ENCODE measurements around the gene PHKB.
"Not testable (repeated sequence)": the region's sequence is repeated elsewhere in the genome, so short reads cannot be mapped to it uniquely, and the experiment has no call there.

Gene PHKB

DNA sequence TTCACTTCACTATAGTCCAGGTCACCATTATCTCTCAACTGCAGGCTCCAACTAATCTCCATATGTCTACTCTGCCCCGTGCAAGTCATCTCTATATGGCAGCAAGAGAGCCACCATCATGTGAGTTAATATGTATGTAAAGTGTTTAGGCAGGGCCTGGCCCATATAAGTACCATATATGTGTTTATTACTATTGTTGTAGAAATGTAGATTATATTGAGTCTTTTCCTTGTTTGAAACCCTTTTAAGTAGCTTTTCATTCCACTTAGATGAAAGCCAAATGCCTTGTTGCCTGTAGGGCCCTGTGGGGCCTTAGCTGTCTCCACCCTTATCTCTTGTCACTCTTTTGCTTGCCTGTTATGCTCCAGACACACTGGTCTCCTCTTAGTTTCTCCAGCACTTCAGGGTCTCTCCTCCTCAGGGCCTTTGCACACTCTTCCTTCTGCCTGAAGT is 164.0 kb downstream of the PHKB start:
- DNase-seq (ENCODE audit: low spot score), result no peak

DNA sequence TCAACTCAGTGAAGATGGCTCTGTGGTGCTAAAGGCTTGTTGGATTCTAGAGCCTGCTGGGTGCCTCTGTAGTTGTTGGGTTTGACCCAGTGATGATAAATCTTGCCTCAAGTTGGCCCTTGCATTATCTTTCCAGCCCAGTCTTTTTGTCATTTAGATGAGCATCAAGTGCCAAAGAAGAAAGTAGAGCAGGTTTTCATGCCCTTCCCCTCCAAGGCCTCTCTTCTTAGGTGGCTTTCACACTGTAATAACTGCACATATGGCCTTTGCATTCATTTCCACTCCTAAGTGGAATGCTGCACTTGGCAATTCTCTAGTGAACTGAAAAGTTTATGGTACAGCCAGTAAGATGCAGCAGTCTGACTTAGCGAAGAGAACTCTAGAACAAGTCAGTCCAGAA is 165.1 kb downstream of the PHKB start:
- DNase-seq (ENCODE audit: low spot score), result no peak

DNA sequence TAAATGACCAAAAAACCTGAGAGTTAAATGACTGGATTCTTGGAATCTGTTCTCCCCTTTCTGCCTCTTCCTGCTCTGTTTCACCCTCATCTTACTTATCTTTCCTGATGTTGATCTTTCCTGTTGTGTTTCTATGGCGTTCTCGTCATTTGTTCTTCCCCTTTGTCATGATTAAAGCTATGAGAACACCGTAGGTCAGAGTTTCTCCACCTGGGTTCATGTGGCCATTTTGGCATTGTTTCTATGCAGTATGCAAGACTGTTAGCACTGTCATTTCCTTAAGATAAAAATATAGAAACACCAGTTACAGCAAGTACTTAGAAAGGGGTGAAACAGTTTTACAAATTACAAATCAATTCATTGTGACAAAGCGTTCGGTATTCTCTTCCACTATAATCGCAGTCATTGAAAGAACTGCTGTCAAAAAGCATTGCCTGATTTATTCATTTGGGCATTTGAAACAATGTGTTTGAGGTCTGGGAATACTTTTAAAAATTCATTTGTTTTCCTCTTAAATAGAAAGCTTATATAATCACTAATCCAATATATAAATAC is 166.0 kb downstream of the PHKB start:
- DNase-seq (ENCODE audit: low spot score), result no peak

DNA sequence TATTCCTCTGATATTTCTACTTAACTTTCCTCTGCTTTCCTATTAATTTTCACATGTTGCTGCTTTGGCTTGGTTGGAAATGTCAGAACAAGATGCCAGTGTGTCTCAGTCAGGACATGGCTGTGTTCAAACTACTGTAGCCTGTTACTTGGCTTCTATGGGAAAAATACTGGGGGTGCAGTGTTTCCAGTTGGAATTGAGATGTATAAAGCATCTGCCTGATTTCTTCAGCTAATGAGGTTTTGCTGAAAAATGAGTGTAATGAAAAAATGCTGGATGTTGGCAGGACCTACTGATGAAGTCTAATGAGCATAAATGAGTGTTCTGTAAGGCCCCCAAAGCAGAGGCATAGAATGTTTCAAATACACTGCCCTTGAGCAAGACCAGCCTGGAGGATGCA is 166.6 kb downstream of the PHKB start:
- DNase-seq (ENCODE audit: low spot score), result no peak

DNA sequence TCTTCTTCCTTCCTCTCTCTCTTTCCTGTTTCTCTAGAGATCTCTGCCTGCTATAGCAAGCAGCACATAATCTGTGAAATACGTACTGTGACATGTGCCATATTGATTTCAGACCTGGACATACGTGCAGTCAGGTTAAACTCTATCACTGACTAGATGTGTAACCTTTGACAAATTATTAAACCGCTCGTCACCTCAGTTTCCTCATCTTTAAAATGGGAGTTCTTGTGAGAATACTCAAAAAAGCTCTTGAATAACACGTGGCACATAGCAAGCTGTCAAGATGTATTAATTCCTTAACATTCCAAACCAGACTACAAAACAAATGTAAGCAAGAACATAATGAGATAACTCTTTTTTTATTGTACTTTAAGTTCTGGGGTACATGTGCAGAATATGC is 170.0 kb downstream of the PHKB start:
- DNase-seq (ENCODE audit: low spot score), result no peak

DNA sequence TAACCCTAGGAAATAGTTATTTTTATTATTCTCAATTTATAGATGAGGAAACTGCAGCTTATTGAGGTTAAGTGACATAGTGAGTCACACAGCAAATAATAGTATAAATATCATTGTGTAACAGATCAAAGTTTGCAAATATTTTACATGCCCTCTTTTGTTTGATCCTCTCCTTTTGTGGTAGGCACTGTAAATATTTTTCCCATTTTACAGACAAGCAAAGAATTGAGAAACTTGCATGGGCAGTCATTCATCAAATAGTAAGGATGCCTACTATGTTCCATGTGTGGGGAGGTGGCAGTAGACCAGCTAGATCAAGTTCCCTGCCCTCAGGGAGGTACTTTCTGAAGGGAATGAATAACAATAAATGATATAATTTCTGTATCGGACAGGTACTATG is 173.0 kb downstream of the PHKB start:
- DNase-seq (ENCODE audit: low spot score), result no peak

DNA sequence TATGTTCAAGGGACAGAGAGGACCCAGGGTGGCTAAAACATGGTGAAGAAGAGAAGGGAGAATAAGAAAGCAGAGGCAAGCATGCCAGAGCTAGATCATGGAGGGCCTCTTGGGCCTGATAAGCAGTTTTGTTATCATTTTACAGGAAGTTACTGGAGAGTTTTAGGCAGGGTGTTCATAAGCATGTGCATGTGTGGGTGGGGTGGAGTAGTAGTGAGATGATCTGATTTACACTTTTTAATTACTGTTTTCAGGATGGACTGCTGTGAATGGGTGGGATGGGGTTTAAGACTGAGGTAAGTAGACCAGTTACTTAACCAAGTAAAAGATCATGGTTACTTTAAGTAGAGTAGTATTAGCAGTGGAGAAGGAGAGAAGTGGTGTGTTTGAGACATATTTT is 173.6 kb downstream of the PHKB start:
- DNase-seq (ENCODE audit: low spot score), result no peak

DNA sequence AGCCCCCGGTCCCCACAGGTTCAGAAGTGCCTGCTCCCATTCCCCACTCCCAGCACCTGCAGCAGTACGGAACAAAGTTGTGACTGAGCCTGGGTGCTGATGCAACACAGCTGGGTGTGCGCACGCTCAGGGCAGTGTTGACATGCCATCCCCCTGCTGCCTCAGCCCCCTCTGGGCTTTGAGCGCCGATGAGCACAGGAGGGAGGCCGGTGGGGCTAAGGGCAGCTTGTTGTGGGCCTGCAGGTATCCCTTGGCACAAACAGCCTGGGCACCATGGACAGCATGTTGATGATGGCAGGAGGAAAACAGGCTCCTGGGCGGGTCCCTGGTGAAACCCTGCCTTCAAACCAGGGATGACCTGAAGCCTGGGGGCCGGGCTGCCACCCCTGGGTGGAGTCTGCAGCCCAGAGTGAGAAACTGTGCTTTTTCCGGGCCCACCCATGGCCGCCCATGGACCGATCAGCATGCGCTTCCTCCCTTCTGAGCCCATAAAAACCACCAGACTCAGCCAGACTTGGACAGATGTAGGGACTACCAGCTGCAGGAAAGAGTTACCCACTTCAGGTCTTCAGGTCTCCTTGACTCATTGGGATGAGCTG is 175.5 kb downstream of the PHKB start:
- no peak for DNase-seq (ENCODE audit: low spot score)

DNA sequence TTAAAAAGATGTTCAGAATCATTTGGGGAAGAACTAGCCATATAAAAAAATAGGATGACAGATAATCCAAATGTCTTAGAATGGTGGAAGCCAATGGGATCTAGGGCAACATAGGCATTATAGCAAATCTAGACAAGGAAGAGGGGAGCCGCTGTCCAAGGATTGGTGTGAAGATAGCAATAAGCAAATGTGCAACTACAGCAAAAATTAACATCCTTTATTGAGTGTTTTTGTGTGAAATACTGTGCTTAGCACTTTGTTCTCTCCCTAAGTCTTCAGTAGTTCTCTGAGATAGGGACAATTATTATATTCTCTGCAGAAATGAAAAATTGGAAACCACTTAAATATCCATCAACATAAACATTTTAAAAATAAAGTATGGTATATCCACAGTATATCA is 177.0 kb downstream of the PHKB start:
- no peak for DNase-seq (ENCODE audit: low spot score)

DNA sequence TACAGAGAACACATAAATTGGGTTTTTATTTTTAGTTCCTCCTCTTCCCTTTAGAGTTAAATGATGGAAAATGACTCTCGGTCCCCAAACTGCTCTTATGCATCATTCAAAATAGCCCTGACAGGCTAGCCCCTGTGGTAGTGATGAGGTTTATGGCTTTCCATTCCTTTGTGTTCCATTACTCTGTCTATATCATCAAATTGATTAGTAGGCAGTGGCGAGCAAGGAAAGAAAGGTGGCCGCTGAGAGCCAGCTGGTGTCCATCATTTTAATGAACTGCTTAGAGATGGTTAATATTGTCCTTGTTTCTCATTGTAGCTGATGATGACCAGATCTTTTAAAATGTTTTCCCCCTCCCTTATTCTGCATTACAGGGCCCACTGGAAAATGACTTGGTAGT is 179.5 kb downstream of the PHKB start:
- DNase-seq (ENCODE audit: low spot score), result no peak

DNA sequence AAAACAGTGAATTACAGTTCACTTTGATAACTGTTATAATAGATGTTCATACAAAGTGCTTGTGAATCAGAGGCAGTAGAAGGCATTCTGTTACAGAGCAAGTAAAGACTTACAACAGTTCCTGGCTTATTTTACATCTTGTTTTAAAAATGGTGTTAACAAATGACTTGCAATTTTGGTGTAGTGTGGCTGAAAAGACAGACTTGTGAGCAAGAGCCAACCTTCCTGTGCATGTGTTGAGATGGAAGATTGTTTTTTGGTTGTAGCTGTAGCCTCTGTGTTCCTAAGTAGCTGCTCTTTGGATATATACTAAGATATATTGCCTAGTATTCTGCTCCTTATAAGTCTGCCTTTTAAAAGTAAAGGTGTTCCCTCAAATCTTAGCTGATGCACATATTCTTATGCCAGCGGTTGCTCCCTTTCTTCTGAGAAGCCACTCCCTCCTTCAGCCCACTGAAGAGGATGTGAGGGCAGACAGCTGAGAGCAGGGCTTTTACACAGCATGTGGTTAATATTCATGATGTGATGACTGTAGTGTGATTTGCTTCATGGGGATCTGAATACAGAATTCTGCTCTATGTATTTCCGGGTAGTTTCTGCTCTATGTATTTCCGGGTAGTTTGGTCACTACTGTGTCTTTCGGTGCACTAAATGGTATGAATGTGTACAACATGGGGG is 182.3 kb downstream of the PHKB start:
- DNase-seq (ENCODE audit: low spot score), result no peak

DNA sequence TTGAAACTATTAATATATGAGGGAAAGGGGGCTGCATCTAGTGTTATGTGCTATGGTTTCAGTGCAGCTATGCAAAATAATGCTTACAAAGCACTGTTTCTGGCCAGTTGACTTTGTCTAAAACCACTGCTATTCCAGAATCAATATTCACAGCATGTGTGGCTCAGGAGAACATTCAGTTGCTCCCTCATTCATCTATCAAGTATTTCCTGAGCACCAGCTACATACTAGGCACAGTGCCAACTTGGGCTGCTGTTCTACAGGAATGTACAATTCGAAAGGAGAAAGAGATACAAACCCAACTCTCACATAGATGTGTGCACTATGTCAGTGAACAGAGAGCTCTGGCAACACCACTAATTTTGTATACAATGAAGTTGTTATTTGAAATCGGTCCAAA is 183.0 kb downstream of the PHKB start:
- DNase-seq (ENCODE audit: low spot score), result peak; percentile 47

DNA sequence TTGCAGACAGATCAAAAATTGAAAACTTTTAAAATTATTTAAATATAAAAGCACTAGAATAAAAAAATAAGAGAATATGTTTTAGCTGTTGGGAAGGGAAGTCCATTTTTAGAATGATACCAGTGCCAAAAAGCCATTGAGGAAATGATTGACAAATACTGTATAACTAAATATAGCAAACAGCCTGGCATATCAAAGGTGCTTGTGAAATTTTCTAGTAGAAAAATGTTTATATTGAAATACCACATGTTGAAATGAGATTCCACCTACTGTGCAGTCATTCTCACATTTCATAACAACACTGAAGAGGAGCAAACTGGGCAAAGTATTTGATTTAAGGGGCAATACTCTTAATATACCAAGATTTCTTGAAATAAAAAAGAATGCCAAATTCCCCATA is 183.5 kb downstream of the PHKB start:
- DNase-seq (ENCODE audit: low spot score), result no peak

DNA sequence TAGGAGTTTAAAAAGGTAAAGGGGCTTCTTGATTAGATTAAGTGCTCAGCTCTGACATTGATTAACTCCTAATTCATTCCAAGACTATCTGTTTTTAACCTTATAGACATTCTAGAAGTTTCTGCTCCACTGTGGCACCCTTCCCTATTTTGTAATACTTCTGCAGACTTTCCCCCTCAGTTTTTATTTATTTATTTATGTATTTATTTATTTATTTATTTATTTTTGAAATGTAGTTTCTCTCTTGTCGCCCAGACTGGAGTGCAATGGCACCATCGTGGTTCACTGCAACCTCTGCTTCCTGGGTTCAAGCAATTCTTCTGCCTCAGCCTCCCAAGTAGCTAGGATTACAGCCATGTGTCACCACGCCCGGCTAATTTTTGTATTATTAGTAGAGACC is 185.8 kb downstream of the PHKB start:
- DNase-seq (ENCODE audit: low spot score), result no peak

DNA sequence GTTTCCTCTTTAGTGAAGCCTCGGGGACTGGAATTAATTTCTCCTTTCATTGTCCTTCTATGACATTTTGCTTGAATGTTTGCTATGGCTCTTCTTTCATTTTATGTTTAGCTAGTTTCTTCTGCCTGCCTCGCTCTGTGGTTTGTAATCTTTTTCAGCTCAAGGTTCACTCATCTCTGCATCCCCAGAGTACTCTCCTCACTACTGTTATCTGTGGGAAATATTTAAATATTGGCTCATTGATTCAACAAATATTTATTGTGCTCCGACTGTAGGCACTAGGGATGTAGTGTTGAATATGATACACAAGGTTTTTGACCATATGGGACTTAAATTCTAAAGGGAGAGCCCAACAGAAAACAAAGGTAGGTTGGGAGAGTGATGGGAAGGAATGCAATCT is 195.9 kb downstream of the PHKB start:
- DNase-seq (ENCODE audit: low spot score), result no peak

DNA sequence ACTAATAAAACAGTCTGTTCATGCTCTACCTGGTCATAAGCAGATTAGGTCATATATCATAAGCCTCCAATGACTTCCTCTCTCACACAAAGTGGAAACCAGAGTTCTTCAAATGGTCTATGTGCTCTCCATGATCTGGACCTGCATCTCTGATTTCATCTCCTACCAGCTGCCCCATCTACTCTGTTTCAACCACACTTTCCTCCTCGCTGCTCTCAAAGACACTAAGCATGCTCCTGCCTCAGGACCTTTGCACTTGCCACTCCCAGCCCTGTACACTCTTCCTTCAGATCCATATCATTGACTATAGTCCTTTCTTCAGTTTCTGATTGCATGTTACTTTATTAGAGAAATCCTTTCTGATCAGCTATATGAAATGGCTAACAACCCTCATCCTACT is 196.8 kb downstream of the PHKB start:
- DNase-seq (ENCODE audit: low spot score), result no peak

DNA sequence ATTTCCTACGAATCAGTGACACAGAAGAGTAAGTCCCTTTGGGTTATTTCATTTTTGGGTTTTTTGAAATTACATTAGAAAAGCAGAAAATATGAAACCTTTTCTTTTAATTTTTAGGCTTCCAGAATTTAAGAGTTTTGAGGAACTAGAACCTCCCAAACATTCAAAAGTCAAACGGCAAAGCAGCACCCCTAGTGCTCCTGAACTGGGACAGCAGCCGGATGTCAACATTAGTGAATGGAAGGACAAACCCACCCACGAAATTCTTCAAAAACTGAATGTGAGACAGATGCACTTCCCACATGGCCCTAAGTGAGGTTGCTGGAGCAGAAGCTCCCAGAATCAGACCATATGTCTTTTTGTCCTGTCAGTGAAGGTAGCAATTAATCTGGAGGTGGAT is 199.4 kb downstream of the PHKB start:
- DNase-seq (ENCODE audit: low spot score), result no peak

DNA sequence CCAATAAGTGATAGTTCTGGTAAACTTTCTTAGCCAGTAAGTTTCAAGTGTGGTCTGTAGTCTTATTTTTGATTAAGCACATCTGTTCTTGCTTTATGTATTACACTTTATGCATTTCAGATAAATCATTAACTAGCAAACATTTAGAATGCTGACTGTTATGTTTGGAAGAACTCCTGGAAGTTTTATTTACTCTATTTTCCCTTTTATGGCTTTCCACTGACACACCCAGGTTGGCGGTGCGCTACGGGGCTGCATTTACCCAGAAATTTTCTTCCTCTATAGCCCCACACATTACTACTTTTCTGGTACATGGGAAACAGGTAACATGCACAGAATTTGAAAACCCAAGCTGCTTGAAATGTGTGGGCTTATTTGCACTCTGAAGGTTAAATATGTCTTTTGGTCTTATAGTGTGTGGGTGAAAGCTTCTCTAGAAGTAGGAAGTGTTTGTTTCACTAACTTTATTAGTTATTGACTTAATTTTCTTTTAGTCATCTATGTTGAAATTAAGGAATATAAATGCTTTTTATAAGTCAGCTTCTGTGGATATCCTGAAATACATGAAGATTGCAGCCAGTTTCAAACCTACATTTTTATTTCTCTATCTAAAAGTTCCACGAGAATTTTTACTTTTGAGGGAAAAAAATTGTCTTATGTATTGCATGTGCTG is 203.7 kb downstream of the PHKB start:
- no peak for DNase-seq (ENCODE audit: low spot score)

DNA sequence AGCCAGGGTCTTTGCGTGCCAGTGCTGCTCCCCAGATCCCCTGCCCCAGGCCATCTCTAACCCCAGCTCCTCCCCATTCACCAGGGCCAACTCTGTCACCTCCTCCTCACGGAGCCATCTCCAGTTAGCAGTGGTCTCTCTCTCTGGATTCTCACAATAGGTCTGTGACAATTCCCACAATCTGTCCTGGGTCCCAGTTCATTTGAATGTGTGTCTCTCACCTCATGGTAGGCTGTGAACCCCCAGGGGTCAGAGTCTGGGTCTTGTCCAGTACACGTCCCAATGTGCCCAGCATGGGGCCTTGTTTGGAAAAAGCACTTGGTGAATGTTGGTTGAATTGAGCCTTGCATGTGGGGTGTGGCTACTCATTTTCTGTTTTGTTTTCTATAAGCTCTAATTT is 205.3 kb downstream of the PHKB start:
- no peak for DNase-seq (ENCODE audit: low spot score)

DNA sequence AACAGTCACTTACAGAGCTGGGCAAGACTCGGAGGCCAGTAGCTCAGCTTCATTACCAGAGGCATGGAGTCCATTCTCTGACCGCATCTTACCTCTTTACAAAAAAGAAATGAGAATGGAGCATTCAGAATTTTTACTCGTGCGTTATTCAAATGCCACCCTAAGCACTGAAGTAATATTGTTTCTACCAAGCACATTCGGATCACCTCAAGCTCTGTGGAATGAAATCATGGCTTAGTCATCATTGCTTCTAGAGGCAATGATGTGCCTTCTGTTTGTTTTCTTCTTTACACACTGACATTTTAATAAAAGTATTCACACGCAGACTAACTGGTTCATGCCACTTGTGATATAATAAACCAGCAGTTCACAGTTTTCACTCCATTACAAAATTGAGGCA is 206.8 kb downstream of the PHKB start:
- DNase-seq (ENCODE audit: low spot score), result no peak

DNA sequence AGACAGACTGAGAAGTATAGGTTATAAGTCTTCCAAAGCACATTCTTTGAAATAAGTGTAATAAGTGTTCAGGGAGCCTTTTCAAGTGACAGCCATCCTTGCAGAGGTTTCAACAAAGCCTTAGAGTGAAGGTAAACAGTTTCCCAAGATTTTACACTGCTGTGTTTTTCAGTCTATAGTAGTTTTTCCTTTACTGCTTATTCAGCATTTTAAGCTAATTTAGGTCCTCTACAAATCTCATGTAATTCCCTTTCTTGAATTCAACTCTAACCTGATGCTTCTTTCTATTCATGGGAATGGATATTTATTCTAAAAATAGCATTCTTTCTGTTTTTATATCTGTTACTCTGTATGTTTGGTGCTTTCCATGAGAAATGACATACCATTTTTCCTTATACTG is 211.3 kb downstream of the PHKB start:
- no peak for DNase-seq (ENCODE audit: low spot score)

DNA sequence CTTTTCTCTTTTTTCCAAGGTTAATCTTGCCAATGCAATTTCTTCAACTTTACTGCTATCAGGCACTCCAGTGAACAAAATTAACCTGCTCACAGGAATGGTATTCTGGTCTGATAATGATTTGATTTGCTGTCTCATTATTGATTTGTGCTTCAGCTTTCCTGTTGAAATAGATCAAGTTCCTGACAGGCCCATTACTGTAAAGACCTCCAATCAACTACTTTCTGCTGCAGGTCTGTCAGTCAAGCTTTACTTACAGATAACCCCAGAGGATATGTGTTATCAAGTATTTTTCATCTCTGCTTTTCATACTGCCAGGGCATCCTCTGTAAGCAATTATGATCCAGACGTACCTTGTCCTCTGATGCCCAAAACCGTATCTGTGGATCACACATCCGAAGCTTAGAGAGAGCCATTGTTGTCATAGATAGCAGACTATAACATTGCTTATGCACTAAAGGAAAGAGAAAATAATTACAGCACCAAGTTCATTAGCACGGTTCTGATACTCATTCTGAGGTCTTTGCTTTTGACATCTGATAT is 215.6 kb downstream of the PHKB start:
- DNase-seq (ENCODE audit: low spot score), result no peak

DNA sequence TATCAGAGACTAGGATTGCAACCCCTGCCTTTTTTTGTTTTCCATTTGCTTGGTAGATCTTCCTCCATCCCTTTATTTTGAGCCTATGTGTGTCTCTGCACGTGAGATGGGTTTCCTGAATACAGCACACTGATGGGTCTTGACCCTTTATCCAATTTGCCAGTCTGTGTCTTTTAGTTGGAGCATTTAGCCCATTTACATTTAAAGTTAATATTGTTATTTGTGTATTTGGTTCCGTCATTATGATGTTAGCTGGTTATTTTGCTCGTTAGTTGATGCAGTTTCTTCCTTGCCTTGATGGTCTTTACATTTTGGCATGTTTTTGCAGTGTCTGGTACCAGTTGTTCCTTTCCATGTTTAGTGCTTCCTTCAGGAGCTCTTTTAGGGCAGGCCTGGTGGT is 220.4 kb downstream of the PHKB start:
- DNase-seq (ENCODE audit: low spot score), result not testable (repeated sequence)
